ENCODE measurements around the gene HSPH1.

GRCh38 chr13:31136724-31137123 lies 25.0 kb downstream of the HSPH1 start:
- TF ChIP-seq CTCF (IDR thresholded peaks at IDR 0.05) (no peak), REST (IDR thresholded peaks at IDR 0.05; ENCODE audit: insufficient read depth in 1 of 2, low read depth in 2 of 2, low read length in 1 of 2) (no peak), POLR2AphosphoS5 (IDR thresholded peaks at IDR 0.05; ENCODE audit: low read depth, low read length) (no peak), SIN3A (IDR thresholded peaks at IDR 0.05; ENCODE audit: borderline replicate concordance, insufficient read depth, low read depth, low read length) (no peak), TCF7L2 (IDR thresholded peaks at IDR 0.05; ENCODE audit: low read depth, low read length) (no peak)

All from Panc1 (cell line).